H1 (cell line): Measurements from ENCODE around the gene SETX. TPM values are rescaled to one million over a fixed set of nuclear protein-coding genes. Genes with fewer than 3 reads are reported as not detected.

Source experiments
- GABPA ChIP-seq: IDR thresholded peaks from 2 replicates; pipeline ENCODE4 v1.6.1; 2011; ENCODE audit warnings: mild to moderate bottlenecking, low read length, moderate library complexity, borderline replicate concordance; ENCODE audit not compliant: insufficient read depth
- MAFK ChIP-seq: IDR thresholded peaks from 2 replicates; pipeline ENCODE4 v1.6.1; 2012; ENCODE audit warnings: low read depth, mild to moderate bottlenecking, improper control_type of control experiment, low read length
- NRF1 ChIP-seq: IDR thresholded peaks from 2 replicates; pipeline ENCODE4 v1.6.1; 2011; ENCODE audit warnings: mild to moderate bottlenecking, low read depth, low read length, improper control_type of control experiment
- SP2 ChIP-seq: IDR thresholded peaks from 2 replicates; pipeline ENCODE4 v1.6.1; 2012; ENCODE audit warnings: mild to moderate bottlenecking, low read length, inconsistent platforms
- polyA plus RNA-seq, 7 experiments: library from polyadenylated mRNA; depleted of rRNA in 3 of 7; stranded (reverse) in 5 of 7; unstranded in 2 of 7; fragments of >200 nt in 5 of 7; fragments of 200-250 nt in 2 of 7; gene quantifications; 1 replicate in 5 of 7; 2 replicates in 1 of 7; 4 replicates in 1 of 7; pipeline versions ENCODE4 v1.2.1 to v1.2.3, GENCODE V29; 2011 to 2013; ENCODE audit warnings: missing spikeins in 2 of 7, mixed read lengths in 2 of 7
- total RNA-seq: library from RNA; stranded (reverse); fragmentation: NEBNext Ultra II Directional; extraction: Animal tissue kit (Norgen Biotek cat#: 25700); gene quantifications from 2 replicates; pipeline ENCODE4 v1.2.1, GENCODE V29; 2021
- TF ChIP-seq, protein P1 (sequence below): IDR thresholded peaks from 2 replicates; pipeline ENCODE4 v1.6.1; 2012; ENCODE audit warnings: low read length, inconsistent platforms

Gene SETX
- total and polyA plus RNA-seq, 2 of the 8 experiments (the other 6 are each of a cell fraction or from before 2014, with no cell fraction given), result 15.1 to 37.9 TPM

DNA sequence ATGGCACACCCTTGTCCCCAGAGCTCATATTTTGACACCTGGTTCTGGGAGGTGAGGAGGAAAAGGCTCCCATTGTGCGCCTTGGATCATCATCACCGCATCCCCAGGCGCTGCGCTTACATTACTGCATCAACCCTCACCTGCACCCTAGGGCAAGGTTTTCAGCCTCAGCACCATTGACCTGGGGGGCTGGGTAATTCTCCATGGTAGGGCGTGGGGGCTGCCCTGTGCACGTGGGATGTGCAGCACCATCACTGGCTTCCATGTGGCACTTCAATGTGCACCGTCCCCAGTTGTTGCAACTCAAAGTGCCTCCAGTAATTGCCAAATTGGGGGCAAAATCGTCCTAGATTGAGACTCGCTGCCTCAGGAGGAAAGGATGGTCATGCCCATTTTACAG lies 109.3 kb downstream of the SETX start (continued):
- TF ChIP-seq, protein P1, sequence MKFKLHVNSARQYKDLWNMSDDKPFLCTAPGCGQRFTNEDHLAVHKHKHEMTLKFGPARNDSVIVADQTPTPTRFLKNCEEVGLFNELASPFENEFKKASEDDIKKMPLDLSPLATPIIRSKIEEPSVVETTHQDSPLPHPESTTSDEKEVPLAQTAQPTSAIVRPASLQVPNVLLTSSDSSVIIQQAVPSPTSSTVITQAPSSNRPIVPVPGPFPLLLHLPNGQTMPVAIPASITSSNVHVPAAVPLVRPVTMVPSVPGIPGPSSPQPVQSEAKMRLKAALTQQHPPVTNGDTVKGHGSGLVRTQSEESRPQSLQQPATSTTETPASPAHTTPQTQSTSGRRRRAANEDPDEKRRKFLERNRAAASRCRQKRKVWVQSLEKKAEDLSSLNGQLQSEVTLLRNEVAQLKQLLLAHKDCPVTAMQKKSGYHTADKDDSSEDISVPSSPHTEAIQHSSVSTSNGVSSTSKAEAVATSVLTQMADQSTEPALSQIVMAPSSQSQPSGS, result no peak
- no peak for TF ChIP-seq MAFK
- no peak for TF ChIP-seq GABPA
- TF ChIP-seq NRF1, result no peak
- no peak for TF ChIP-seq SP2
